Stromal cell of bone marrow (primary cell): ENCODE results near the gene DSCAM.

Source experiments
- DNase-seq: peaks from one replicate; pipeline ENCODE4 v3.0.0-alpha.2; 2012; ENCODE audit warnings: low read depth

Gene DSCAM

GRCh38 chr21:40120940-40121575 lies 725.9 kb downstream of the DSCAM start:
- no peak for DNase-seq

- DNase-seq, result no peak
These were observed 728.4 kb downstream of the DSCAM start for GRCh38 chr21:40118527-40118926.

- DNase-seq, result no peak
These were observed 729.7 kb downstream of the DSCAM start for GRCh38 chr21:40117236-40117635.

GRCh38 chr21:40115775-40116174 lies 731.2 kb downstream of the DSCAM start:
- no peak for DNase-seq

- no peak for DNase-seq
These were observed 744.3 kb downstream of the DSCAM start for GRCh38 chr21:40102682-40103081.

GRCh38 chr21:40099809-40100208 lies 747.1 kb downstream of the DSCAM start:
- DNase-seq, result no peak

GRCh38 chr21:40095477-40095876 lies 751.5 kb downstream of the DSCAM start:
- no peak for DNase-seq

- DNase-seq, result no peak
These were observed 766.6 kb downstream of the DSCAM start for GRCh38 chr21:40080385-40080784.

- DNase-seq, result no peak
These were observed 772.2 kb downstream of the DSCAM start for GRCh38 chr21:40074710-40075109.

- no peak for DNase-seq
These were observed 772.8 kb downstream of the DSCAM start for GRCh38 chr21:40074198-40074597.

GRCh38 chr21:40073642-40074041 lies 773.3 kb downstream of the DSCAM start:
- DNase-seq, result no peak

- no peak for DNase-seq
These were observed 776.1 kb downstream of the DSCAM start for GRCh38 chr21:40070871-40071270.

GRCh38 chr21:40067751-40068150 lies 779.2 kb downstream of the DSCAM start:
- DNase-seq, result no peak

GRCh38 chr21:40066221-40066620 lies 780.7 kb downstream of the DSCAM start:
- no peak for DNase-seq

GRCh38 chr21:40060083-40060677 lies 786.8 kb downstream of the DSCAM start:
- DNase-seq, result no peak

GRCh38 chr21:40057331-40057730 lies 789.6 kb downstream of the DSCAM start:
- no peak for DNase-seq

GRCh38 chr21:40056031-40056430 lies 790.9 kb downstream of the DSCAM start:
- no peak for DNase-seq

- DNase-seq, result no peak
These were observed 792.6 kb downstream of the DSCAM start for GRCh38 chr21:40054403-40054802.

GRCh38 chr21:40053007-40053406 lies 794.0 kb downstream of the DSCAM start:
- no peak for DNase-seq

- no peak for DNase-seq
These were observed 794.7 kb downstream of the DSCAM start for GRCh38 chr21:40052276-40052675.

- no peak for DNase-seq
These were observed 795.2 kb downstream of the DSCAM start for GRCh38 chr21:40051801-40052200.

GRCh38 chr21:40049931-40050290 lies 797.0 kb downstream of the DSCAM start:
- DNase-seq, result no peak

GRCh38 chr21:40049031-40049930 lies 797.7 kb downstream of the DSCAM start:
- no peak for DNase-seq
